Fibroblast of skin of back (primary cell): Measurements from ENCODE around the gene FBP2. TPM values are rescaled to one million over a fixed set of nuclear protein-coding genes. Genes with fewer than 3 reads are reported as not detected.

ENCODE experiments used
- DNase-seq: peaks from one replicate; pipeline ENCODE4 v3.0.0-alpha.2; 2013
- polyA plus RNA-seq, 2 experiments: library from polyadenylated mRNA; unstranded; fragments of 120-200 nt; gene quantifications; one replicate each; pipeline ENCODE4 v1.2.1, GENCODE V29; 2013; ENCODE audit not compliant: insufficient read length in 2 of 2

The FBP2 gene
- polyA plus RNA-seq (2013, experiment 1 of 2; ENCODE audit: insufficient read length) = not detected
- not detected for polyA plus RNA-seq (2013, experiment 2 of 2; ENCODE audit: insufficient read length)

DNA sequence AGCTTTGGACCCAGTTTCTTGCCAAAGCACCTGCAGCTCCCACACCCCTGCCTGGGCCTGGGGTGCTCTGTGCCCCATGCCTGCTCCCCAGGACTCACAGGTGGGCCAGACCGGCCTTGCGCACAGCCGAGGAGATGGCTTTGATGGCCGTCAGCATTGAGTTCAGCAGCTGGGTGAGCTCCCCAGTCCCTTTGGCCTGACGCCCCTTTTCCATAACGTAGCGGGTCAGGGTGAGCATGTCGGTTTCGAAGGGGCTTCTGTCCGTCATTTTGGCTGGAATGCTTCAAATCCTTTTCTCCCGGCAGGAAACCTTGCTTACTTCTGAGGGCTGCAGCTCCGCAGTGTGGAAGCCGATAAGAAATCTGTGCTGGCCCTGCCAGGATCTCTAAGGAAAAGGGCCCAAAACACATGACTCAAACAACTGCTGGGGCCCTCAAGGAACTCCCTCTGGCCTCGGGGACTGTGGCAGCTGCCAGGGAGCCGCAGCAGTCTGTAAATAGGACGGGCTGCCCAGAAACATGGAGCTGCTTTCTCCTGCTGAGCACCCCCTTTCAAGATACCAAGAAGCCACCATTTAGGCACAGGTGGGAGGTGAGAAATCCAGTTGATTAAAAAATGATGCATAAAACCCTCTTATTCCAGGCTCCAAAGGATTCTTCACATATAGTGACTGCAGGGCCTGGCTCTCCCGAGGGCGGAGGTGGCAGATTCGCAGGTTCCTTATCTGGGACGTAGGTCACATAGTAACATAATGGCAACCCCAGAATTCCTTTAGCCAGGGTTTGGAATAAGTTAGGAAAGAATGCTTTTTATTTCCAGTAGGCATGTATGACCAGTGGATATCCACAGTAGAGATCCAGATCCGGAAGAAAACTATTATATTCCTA lies at the start of gene FBP2:
TSS of gene FBP2 (minus strand) at position 366 of the 887 bp plus-strand sequence. CDS start at position 268, 98 bp downstream.
- DNase-seq = no peak

DNA sequence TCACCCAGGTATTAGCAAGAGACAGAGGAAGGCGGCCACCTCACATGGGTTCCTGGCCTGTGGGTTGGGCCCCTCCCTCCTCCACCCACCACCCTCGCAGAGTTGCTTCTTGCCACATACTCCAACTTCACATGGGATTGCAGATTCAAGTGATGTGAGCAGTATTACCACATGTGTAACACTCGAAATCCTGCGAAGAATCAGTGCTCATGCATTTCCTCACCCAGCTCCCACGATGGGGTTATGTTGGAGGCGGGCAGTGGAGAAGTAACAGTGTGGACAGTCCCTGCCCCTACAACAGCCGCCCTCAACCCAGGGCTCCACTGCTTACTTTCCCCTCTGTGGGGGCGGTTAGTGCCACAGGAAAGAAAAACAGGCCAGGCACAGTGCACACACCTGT lies 49.6 kb upstream of the FBP2 start:
- DNase-seq = no peak

GRCh38 chr9:94642501-94642900 lies 48.9 kb upstream of the FBP2 start:
- DNase-seq = no peak

DNA sequence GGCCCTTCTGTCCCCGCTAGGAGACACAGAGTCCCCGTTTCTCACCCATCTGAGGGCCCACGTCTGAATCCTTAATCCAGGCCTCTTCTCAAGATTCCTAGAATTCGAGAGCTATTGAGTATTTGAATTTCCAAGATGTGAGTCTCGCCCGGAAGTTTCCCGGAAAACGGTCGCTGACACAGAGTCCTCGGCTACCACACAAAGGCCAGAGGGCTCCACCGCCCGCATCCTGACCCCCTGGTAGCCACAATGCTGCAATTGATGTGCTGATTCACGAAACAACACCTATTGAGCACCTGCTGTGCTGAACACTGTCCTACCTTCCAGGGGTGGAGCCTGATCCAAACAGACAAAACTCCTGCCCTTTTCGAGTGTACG lies 46.4 kb upstream of the FBP2 start:
- DNase-seq = no peak

- no peak for DNase-seq
These were observed 45.7 kb upstream of the FBP2 start, which contains the start of gene FBP1 for GRCh38 chr9:94639061-94639998. FBP1 (minus strand) TSS chr9:94639518; CDS start chr9:94639310, 208 bp downstream.

DNA sequence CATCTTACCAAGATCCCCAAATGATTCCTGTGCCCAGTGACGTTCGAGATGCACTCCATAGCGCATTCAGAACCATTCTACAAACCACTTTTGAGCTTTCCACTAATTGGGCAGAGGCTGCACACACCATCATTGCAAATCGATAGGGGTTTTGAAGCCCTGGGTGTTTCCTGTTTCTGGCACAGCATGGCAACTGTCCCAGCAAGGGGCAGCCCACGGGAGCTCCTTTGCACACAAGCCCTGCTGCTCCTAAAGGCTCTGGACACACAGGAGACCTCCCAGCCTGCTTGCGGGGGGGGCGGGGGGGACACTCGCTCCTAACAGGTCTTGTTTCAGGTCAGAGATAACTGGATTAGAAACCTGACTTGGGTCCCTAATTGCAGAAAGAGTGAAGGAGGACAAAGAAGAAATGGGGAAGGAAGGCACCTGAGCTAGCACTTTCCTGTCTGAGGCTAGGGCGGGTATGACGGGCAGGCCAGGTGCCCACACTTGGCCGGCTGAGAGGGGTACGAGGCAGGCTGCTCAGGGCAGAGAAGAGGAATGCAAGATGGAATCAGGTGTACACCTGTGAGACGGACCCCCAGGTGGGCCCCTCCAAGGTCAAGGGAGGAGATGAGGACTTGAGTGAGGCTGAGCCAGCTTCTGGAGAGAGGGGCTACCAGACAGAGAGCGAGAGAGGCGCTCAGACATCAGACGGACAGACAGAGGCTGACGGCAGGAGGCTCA lies 44.9 kb upstream of the FBP2 start:
- no peak for DNase-seq

- DNase-seq = no peak
These were observed 39.1 kb upstream of the FBP2 start for GRCh38 chr9:94632737-94633136.

GRCh38 chr9:94631599-94631998 lies 38.0 kb upstream of the FBP2 start:
- no peak for DNase-seq

DNA sequence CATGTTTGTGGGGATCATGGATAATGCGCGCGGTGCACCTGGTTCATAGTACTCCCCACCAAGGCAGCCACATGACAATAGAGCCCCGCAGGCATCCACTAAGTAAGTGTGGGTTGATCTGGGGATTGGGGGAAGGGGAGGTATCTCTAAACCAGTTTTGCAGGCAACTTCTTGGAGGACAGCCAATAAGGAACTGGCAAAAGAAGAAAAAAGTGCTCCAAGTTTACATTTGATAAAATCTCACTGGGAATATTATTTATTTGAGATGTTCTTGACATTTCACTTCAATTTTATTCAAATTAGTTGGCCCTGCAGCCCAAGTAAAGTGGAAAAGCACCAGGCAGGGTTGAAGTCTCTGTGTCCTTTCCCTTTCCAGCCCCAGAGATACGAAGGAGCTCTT lies 37.2 kb upstream of the FBP2 start:
- no peak for DNase-seq

DNA sequence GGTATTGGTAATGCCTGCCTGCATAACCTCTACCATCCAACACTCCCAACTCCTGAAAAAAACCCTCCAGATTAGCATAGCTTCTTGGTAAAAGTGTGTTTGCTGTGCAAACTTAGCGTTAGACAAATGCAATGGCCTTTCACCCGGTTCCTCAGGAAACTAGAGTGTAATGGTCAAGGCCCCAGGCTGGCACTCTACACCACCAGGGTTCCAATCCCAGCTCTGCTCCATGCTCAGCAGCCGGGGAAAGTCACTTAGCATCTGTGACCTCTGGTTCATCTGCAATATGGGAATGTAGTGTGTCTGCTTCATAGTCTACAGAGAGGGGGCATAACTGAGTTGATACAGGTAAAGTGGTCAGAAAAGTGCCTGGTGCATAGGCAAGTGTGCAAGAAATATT lies 36.7 kb upstream of the FBP2 start:
- no peak for DNase-seq

GRCh38 chr9:94627287-94627686 lies 33.7 kb upstream of the FBP2 start:
- no peak for DNase-seq

GRCh38 chr9:94625835-94626234 lies 32.2 kb upstream of the FBP2 start:
- DNase-seq = no peak

- peak; percentile 20 for DNase-seq
These were observed 31.0 kb upstream of the FBP2 start for GRCh38 chr9:94624629-94625028.

DNA sequence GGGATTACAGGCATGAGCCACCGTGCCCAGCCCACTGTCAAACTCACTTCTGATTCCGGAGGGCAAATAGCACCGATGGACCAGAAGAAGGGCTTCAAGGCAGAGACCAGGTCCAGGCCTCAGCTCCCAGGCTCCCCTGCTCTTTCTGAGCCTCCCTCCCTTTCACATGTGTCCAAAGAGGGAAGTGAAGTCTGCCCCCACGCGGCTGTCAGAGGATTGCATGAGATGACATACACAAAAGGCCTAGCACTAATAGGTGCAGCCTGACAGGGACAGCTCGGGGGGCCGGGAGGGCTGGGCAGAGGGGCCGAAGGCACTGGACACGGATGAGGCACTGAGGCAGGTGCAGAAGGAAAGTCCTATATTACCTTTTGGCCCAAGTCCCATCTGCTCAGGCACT lies 29.6 kb upstream of the FBP2 start:
- DNase-seq = peak; percentile 29

DNA sequence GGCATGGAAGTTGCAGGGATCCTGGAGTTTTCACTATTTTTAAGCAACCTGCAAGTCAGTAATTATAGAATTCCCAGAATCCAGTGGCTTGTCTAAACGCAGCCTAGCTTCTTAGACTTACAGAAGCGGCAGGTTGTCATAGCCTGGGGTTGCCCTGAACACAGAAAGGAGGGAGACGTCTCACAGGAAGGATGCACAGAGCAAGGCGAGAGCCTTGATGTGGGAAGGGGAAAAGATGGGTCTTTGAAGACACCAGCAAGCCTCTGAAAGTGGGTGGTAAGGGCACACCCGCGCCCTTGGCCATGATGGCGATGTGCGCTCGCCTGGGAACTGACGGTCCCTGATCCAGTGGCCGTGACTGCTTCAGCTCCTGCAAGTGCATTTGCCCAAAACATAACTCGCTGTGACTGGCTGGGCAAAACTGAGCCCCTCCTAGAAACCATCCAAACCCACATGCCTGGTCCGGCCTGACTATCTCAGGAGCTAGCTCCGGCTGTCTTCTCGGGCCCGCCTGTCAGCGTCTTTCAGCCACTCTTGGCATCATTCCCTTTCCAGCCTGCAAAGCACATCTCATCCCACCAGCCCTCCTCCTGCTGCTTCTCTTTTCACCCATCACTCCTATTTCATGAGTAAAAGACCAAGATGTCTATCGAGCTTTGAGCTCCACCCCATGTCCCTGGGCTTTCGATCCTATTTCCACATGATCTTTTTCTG lies 28.6 kb upstream of the FBP2 start:
- no peak for DNase-seq

GRCh38 chr9:94619026-94619425 lies 25.4 kb upstream of the FBP2 start:
- no peak for DNase-seq

- no peak for DNase-seq
These were observed 19.4 kb upstream of the FBP2 start for GRCh38 chr9:94613003-94613402.

GRCh38 chr9:94612071-94612470 lies 18.4 kb upstream of the FBP2 start:
- DNase-seq = no peak

DNA sequence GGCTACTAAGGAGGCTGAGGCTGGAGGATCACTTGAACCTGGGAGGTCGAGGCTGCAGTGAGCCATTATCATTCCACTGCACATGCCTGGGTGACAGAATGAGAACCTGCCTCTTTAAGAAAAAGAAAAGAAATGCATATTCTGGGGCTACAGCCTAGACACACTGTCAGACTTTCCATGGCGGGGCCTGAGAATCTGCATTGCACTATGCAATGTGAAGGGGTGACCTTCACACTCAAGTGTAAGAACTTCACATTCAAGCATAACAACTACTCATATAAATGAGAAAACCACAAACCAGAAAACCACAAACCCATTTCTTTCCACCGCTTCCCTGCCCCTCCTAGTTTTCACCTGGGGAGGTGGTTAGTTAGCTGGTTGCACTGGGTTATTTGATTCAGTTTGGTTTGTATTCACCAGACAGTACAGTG lies 18.0 kb upstream of the FBP2 start:
- DNase-seq = no peak

DNA sequence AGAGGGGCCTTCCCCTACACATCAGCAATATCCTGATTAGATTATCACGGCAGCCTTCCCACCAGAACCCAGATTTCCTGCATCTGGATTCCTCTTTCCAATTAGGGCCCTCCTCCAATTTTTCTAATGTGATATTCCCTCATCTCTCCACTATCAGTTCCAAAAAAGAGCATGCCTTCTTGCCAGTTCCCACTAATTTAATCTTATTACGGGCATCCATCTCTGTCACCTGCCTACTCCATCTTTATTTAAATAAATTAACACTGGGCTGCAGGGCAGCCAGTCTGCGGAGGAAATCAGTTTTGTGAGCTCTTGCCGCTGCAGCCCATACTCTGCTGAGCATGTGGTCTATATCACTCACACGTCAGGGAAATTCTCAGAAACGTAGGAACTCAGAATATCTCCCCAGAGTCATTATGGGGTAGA lies 16.6 kb upstream of the FBP2 start:
- no peak for DNase-seq

- no peak for DNase-seq
These were observed 13.7 kb upstream of the FBP2 start for GRCh38 chr9:94607423-94607691.
